Activated CD8-positive, alpha-beta T cell treated with anti-CD3 and anti-CD28 coated beads for 36 hours (primary cell): Measurements from ENCODE around the gene TTF1. TPM values are rescaled to one million over a fixed set of nuclear protein-coding genes. Genes with fewer than 3 reads are reported as not detected.

Source experiments
- ATAC-seq: fragments of 200-7000 bp; cut with Tn5 transposase; one replicate; pipeline ENCODE4 v1.10.0; 2021; ENCODE audit warnings: mild to moderate bottlenecking, moderate library complexity
- CTCF ChIA-PET: fragments of 350-600 bp; sonication (Branson Sonifier 250); formaldehyde crosslinking; loops from one replicate; lab custom pipeline; 2021; ENCODE audit warnings: antibody characterized with exemption; lab: Charles Lee
- POLR2A ChIA-PET: fragments of 350-600 bp; sonication (Branson Sonifier 250); formaldehyde crosslinking; loops from one replicate; lab custom pipeline; 2021; ENCODE audit warnings: antibody characterized with exemption; lab: Charles Lee
- DNase-seq: peaks from one replicate; pipeline ENCODE4 v3.0.0-alpha.2; 2020
- H3K27ac Mint-ChIP-seq: one replicate; pipeline ENCODE4 v1.8.0; 2021; ENCODE audit warnings: mild to moderate bottlenecking, mixed read lengths
- H3K27me3 Mint-ChIP-seq: one replicate; pipeline ENCODE4 v1.8.0; 2021; ENCODE audit warnings: mixed read lengths
- H3K36me3 Mint-ChIP-seq: one replicate; pipeline ENCODE4 v1.8.0; 2021; ENCODE audit warnings: low read depth, mixed read lengths
- H3K4me1 Mint-ChIP-seq: one replicate; pipeline ENCODE4 v1.8.0; 2021; ENCODE audit warnings: low read depth, mixed read lengths
- H3K4me3 Mint-ChIP-seq: one replicate; pipeline ENCODE4 v1.8.0; 2021; ENCODE audit warnings: mild to moderate bottlenecking, moderate library complexity, mixed read lengths
- H3K9me3 Mint-ChIP-seq: one replicate; pipeline ENCODE4 v1.8.0; 2021; ENCODE audit warnings: mixed read lengths
- CTCF ChIP-seq: fragments of 200-600 bp; IDR thresholded peaks from one replicate; pipeline ENCODE4 v1.8.0; 2022; ENCODE audit warnings: antibody characterized with exemption, mild to moderate bottlenecking
- intact Hi-C: fragments of 100-400 bp; cut with micrococcal nuclease; formaldehyde crosslinking; loops from one replicate; pipeline ENCODE4 v1.10.0; 2022
- total RNA-seq, 2 experiments: library from RNA; stranded (reverse); gene quantifications; one replicate each; pipeline ENCODE4 v1.2.3, GENCODE V29; 2021

Gene TTF1
- total RNA-seq, 2 experiments from 2014 or later: 38.2 to 38.3 TPM

DNA sequence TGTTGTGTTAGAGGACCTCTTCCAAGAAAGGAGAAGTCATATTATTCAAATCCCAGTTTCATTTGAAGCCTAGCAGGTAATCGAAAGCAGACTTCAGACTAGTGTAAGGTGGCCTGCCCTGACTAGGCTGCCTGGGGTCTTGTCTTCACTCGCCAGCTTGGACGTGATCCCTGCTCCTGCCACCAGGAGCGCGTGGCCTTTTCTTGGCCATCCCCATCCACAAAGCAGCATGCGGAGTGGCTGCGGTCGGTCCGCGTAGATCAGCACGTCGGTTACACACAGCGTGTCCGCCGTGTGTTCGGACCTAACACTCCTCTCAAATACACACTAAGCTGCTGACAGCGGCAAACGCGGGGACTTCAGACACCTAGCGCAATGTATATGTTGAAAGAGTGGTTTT is 40.7 kb upstream of the TTF1 start:
- Mint-ChIP-seq H3K4me1 (peaks cover 13% of the 10 kb centered on the region), H3K27ac (no peak overlapping the region), H3K9me3 (no peaks in the 10 kb centered on the region), H3K27me3 (peaks cover 45% of the 10 kb centered on the region), H3K4me3 (no peak overlapping the region), H3K36me3 (no peaks in the 10 kb centered on the region)
- ChIA-PET POLR2A (no interaction called here), CTCF (no interaction called here)
- ATAC-seq (no peak), DNase-seq (no peak)
- no peak for TF ChIP-seq CTCF
- intact Hi-C loops: no loop called here

- no peak overlapping the region for H3K27ac Mint-ChIP-seq
- ChIA-PET POLR2A (no interaction called here), CTCF (no interaction called here)
- ATAC-seq: no peak
- TF ChIP-seq CTCF: no peak
- no peaks in the 10 kb centered on the region for H3K36me3 Mint-ChIP-seq
- H3K27me3 Mint-ChIP-seq: peaks cover 42% of the 10 kb centered on the region
- H3K4me3 Mint-ChIP-seq: no peak overlapping the region
- intact Hi-C loops: no loop called here
- H3K4me1 Mint-ChIP-seq: peaks cover 10% of the 10 kb centered on the region
- no peak for DNase-seq
- no peaks in the 10 kb centered on the region for H3K9me3 Mint-ChIP-seq
These were observed 40.2 kb upstream of the TTF1 start for GRCh38 chr9:132446887-132447286.

DNA sequence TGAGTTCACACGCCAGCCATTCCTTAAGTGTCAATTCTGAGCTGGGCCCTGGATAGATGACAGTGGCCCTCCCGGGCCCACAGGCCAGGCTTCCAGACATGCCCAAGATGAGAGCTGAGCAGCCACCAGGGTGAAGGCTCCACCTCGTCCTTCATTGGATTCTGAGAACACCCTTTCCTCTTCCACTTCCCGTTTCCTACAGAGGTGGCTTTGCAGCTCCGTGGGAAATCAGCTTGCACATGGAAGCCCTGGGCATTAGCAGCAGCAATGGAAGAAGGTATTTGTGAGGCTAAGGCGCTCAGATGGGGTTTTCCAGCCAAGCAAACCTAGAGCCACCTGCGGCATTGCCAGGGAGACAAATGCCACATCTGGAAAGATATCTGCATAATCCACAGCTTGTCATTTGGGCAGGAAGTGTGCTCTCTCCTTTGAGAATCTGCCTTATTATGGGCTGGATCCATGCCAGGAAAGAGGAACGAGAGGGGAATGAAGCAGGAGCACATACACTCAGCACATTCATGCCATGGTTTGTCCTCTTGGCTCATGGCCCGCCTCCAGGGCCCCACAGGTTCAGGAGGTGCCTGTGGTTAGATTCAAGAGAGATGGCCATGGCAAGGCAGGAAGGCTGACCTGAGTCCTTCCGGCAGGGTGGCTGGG is 37.4 kb upstream of the TTF1 start:
- no peak overlapping the region for H3K27ac Mint-ChIP-seq
- H3K27me3 Mint-ChIP-seq: peaks cover 52% of the 10 kb centered on the region
- intact Hi-C loops: no loop called here
- DNase-seq (no peak), ATAC-seq (no peak)
- no peaks in the 10 kb centered on the region for H3K9me3 Mint-ChIP-seq
- ChIA-PET CTCF (no interaction called here), POLR2A (no interaction called here)
- no peaks in the 10 kb centered on the region for H3K4me1 Mint-ChIP-seq
- H3K36me3 Mint-ChIP-seq: no peaks in the 10 kb centered on the region
- no peak for TF ChIP-seq CTCF
- no peak overlapping the region for H3K4me3 Mint-ChIP-seq

- intact Hi-C loops: no loop called here
- ATAC-seq (no peak), DNase-seq (no peak)
- H3K4me1 Mint-ChIP-seq: no peaks in the 10 kb centered on the region
- peaks cover 51% of the 10 kb centered on the region for H3K27me3 Mint-ChIP-seq
- POLR2A ChIA-PET: interaction anchor here (1.0 kb wide), 1 partner anchor 53 kb away, joined by 3 read pairs; no protein-coding TSS in a partner anchor
- no peaks in the 10 kb centered on the region for H3K36me3 Mint-ChIP-seq
- H3K27ac Mint-ChIP-seq: no peak overlapping the region
- no peaks in the 10 kb centered on the region for H3K9me3 Mint-ChIP-seq
- no peak for TF ChIP-seq CTCF
- H3K4me3 Mint-ChIP-seq: no peak overlapping the region
- CTCF ChIA-PET: interaction anchor here (1.0 kb wide), 1 partner anchor 63 kb away, joined by 3 read pairs; no protein-coding TSS in a partner anchor
These were observed 34.8 kb upstream of the TTF1 start for GRCh38 chr9:132441404-132441803.

- no peak for DNase-seq
- Mint-ChIP-seq H3K9me3 (no peaks in the 10 kb centered on the region), H3K4me1 (no peaks in the 10 kb centered on the region), H3K27me3 (peaks cover 51% of the 10 kb centered on the region), H3K4me3 (no peak overlapping the region), H3K36me3 (no peaks in the 10 kb centered on the region), H3K27ac (no peak overlapping the region)
- TF ChIP-seq CTCF: no peak
- ATAC-seq: no peak
- intact Hi-C loops: no loop called here
- CTCF ChIA-PET: interaction anchor here (1.0 kb wide), 1 partner anchor 64 kb away, joined by 3 read pairs; no protein-coding TSS in a partner anchor
- POLR2A ChIA-PET: no interaction called here
These were observed 34.1 kb upstream of the TTF1 start for GRCh38 chr9:132440735-132441134.
